AG09309 (cell line): ENCODE data around the gene CHRDL1.

Experiments
- DNase-seq: peaks from one replicate; pipeline ENCODE4 v3.0.0-alpha.2; 2010; ENCODE audit warnings: low read depth
- H3K4me3 ChIP-seq: 2 replicates; pipeline ENCODE4 v1.5.1; 2011; ENCODE audit warnings: mild to moderate bottlenecking, low read depth, low read length, moderate library complexity; ENCODE audit not compliant: control insufficient read depth
- TF ChIP-seq, protein P1 (sequence below): IDR thresholded peaks from 2 replicates; pipeline ENCODE4 v1.5.1; 2011; ENCODE audit warnings: mild to moderate bottlenecking, low read depth, low read length, inconsistent platforms; ENCODE audit not compliant: insufficient read depth, control insufficient read depth; ENCODE audit errors: missing control alignments

CHRDL1 gene

DNA sequence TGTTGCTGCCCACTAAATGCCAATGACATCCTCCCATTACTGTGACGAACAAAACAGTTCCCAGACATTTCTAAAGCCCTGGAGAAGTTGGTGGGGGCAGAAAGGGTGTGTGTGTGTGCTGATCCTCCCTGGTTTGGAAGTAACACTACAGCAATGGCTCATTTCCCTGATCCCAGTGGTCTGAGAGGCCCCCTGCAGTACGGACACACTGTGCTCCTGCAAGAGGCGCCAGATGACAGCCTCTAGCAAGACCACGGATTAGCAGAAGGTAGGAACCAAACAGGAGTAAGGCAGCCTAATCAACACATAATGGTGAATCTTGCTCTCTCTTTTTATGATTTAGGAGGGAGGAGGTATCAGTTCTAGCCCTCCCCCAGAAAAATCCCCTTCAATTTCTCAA lies 49.6 kb downstream of the CHRDL1 start:
- TF ChIP-seq, protein P1, sequence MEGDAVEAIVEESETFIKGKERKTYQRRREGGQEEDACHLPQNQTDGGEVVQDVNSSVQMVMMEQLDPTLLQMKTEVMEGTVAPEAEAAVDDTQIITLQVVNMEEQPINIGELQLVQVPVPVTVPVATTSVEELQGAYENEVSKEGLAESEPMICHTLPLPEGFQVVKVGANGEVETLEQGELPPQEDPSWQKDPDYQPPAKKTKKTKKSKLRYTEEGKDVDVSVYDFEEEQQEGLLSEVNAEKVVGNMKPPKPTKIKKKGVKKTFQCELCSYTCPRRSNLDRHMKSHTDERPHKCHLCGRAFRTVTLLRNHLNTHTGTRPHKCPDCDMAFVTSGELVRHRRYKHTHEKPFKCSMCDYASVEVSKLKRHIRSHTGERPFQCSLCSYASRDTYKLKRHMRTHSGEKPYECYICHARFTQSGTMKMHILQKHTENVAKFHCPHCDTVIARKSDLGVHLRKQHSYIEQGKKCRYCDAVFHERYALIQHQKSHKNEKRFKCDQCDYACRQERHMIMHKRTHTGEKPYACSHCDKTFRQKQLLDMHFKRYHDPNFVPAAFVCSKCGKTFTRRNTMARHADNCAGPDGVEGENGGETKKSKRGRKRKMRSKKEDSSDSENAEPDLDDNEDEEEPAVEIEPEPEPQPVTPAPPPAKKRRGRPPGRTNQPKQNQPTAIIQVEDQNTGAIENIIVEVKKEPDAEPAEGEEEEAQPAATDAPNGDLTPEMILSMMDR: no peak
- no peak for DNase-seq
- H3K4me3 ChIP-seq: no peak overlapping the region

DNA sequence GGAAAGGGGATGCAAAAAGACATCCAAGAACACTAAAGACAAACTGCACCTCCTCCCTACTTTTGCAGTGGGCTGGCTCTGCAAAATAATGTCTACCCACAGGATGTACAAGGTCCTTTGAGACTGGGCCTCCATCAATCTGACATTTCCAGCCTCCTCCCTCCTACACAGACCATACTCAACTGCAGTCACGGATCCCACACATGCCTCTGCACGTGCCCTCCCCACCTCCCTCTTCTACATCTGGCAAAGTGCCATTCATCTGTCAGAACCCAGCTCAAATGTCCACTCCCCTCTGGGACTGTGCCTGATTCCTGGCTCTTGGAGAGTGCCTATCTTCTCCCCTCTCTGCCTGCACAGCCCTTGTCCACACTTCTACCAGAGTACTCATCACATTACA lies 50.3 kb downstream of the CHRDL1 start:
- no peak overlapping the region for H3K4me3 ChIP-seq
- DNase-seq: no peak
- TF ChIP-seq, protein P1: no peak

- H3K4me3 ChIP-seq: no peak overlapping the region
- TF ChIP-seq, protein P1: no peak
- DNase-seq: no peak
Observed at GRCh38 chrX:110743679-110744340, 51.8 kb downstream of the CHRDL1 start.

- H3K4me3 ChIP-seq: no peak overlapping the region
- DNase-seq: peak; percentile 32
- TF ChIP-seq, protein P1: no peak
Observed at GRCh38 chrX:110741213-110741796, 54.3 kb downstream of the CHRDL1 start.

DNA sequence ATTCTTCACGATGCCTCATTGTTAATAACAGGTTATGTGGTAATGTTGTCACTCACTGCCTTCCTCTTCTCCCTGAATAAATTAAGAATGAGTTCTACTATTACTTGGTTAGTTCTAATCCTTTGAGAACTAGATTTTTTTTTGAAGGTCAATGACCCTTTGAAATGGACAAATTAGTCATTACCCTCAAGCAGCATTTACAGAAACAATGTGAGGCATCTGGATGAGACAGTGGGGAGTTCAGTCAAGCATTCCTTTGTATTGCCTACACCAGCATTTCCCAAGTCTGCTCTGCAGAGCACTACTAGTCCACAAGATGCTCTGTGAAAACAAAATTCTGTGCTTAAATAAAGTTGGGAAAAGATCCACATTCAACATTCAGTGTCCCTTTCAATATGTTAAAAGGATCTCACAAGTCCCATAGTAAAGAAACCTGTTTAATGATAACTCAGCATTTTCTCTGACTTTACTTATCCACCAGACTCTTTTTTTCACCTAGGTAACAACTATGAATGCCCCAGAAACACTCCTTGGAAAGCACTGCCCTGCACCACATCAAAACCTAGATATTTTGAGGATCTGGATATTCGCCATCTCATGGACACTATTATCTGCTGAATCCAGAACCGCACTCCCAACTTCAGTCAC lies 60.6 kb downstream of the CHRDL1 start:
- TF ChIP-seq, protein P1: no peak
- peak; percentile 64 for DNase-seq
- no peak overlapping the region for H3K4me3 ChIP-seq

GRCh38 chrX:110734271-110734670 lies 61.3 kb downstream of the CHRDL1 start:
- no peak for DNase-seq
- no peak overlapping the region for H3K4me3 ChIP-seq
- TF ChIP-seq, protein P1: no peak
